GM18858 (cell line): Measurements from ENCODE around the gene ATP6V1G2.
"Not testable (repeated sequence)": the region's sequence is repeated elsewhere in the genome, so short reads cannot be mapped to it uniquely, and the experiment has no call there.

Experiments used
- ATAC-seq: cut with Tn5 transposase; IDR thresholded peaks from one replicate; pipeline ENCODE4 v1.9.1; 2021; ENCODE audit not compliant: unreplicated experiment

Gene ATP6V1G2

GRCh38 chr6:31546339-31546957 lies at the start of gene ATP6V1G2:
Gene ATP6V1G2 (minus strand): TSS chr6:31546608. CDS start chr6:31546559, 49 bp downstream.
- ATAC-seq: peak; percentile 39

- ATAC-seq: no peak
Observed at GRCh38 chr6:31592396-31592771, 46.0 kb upstream of the ATP6V1G2 start.

DNA sequence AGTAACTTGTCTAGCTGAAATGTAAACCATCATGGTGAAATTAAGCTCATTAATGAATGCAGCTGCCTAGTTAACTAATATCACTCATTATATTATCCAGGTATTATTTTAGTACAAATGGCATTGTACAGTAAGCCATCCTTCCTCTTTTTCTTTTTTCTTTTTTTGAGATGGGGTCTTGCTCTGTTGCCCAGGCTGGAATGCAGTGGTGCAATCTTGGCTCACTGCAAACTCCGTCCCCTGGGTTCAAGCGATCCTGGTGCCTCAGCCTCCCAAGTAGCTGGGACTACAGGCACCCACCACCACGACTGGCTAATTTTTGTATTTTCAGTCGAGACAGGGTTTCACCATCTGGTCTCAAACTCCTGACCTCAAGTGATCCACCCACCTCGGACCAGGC lies 44.3 kb upstream of the ATP6V1G2 start:
- ATAC-seq: not testable (repeated sequence)

- ATAC-seq: no peak
Observed at GRCh38 chr6:31588871-31589650, 42.7 kb upstream of the ATP6V1G2 start.

DNA sequence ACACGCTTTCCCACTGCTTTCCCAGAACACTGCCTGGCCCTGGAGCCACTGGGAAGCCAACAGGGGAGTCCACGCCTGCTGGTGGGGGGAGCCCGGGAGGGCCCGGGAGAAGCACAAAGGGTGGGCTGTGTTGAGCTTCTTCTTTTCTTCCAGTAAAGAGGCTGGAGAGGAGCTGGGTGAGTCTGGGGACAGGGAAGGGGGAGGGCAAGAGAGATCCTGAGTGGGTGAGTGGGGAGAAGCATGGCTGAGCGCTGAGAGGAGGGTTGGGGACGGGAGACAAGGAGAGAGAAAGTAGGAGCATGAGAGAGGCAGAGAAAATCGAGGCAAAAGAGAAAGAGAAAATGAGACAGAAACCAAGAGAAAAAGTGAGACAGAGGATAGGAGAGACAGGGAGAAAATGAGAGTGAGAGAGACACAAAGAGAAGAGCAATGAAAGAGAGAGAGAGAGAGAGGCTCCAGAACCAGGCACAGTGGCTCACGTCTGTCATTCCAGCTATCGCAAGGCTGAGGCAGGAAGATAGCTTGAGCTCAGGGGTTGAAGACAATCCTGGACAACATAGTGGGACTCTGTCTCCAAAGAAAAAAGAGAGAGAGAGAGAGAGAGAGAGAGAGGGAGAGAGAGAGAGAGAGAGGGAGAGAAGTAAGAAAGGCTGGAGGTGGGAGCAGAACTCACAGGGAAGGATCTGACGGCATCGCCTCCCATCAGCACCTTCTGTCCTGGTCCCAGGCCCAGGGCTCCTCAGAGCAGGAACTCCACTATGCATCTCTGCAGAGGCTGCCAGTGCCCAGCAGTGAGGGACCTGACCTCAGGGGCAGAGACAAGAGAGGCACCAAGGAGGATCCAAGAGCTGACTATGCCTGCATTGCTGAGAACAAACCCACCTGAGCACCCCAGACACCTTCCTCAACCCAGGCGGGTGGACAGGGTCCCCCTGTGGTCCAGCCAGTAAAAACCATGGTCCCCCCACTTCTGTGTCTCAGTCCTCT lies 41.7 kb upstream of the ATP6V1G2 start:
- ATAC-seq: no peak

DNA sequence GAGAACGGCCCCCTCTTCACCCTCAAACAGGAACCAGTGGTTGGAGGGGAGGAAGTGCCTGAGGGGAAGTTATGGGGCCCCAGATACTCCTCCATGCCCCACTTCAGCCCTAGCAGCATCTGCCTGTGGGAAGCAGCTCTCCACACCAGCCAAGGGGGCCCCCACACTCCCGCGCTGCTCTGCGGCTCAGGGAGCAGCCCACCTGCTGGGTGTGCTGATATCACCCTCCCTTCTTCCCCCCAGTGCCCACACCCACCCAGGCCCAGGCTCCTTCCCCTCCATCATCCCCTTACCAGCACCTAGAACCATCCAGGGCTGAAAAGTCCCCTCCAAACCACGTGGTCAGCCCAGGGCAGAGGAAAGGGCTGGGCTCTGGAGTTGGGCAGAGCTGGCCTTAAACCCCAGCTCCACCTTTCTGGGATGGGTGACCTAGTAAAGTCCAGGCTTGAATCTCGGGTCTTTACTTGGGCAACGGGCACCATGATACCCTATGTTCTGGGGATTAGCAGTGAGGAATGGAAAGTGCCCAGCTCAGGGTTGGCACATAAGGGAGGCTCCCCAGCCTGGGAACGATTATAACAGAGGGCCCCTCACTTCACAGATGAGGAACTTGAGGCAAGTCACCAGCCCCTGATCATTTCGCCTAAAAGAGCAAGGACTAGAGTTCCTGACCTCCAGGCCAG lies 40.3 kb upstream of the ATP6V1G2 start:
- no peak for ATAC-seq

DNA sequence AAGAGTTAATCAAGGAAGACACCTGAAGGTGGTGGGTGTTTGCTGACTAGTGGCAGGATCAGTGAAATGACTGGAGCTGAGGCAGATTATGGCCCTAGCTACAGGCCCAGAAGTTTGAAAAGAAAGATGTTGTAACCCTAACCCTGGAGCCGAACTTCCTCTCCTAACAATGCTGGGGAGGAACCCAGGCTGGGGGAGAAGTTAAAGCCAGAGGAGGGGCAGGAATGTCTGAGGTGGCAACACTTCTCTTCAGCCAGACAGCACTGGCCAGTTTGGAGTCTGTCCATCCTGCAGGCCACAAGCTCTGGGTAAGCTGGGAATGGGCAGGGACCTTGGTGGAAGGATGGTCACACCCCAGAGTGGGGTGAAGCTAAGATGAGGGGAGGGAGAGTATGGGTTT lies 39.6 kb upstream of the ATP6V1G2 start, which contains the start of gene LST1:
TSS of gene LST1 (plus strand) at position 270 of the 400 bp plus-strand sequence. CDS start 1,023 bp downstream, outside the sequence.
- ATAC-seq: no peak

DNA sequence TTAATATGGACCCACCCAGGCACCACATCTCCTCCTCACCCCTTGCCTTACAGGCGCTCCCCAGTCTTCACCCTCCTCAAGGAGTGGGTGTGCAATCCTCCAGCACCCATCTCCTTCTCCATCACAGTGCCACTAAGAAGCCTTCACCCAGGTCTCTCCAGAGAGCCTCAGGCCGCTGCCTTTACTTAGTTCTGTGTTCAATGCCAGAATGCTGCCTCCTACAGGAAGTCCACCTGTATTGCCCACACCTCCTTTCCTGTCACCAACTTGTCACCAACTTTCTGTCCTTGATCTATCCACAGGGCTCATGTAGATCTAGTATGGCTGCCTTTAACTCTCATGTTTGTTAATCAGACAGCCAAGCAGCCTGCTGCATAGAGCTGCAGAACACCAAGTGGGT lies 39.1 kb upstream of the ATP6V1G2 start:
- ATAC-seq: no peak

DNA sequence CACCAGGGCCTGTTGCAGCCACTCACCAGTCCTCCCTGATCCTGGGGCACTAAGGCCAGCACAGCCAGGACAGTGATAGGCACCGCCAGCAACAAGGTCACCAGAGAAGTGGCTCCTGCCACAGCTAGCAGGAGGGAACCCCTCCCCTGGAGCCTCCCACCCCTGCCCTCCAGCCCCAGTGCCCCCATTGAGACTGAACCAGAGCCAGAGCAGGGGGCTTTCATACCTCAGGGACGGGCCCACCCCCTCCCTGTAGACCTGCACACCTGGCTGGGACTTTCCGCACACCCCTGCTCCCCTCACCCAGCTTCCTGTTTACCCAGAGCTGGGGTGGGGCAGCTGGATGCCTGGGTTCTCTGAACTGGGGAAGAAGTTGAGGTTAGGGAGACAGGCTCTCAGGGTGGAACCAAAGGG lies 35.8 kb upstream of the ATP6V1G2 start, which contains the start of gene LTB:
TSS of gene LTB (minus strand) at position 195 of the 414 bp plus-strand sequence. CDS start at position 188, 7 bp downstream.
- no peak for ATAC-seq

DNA sequence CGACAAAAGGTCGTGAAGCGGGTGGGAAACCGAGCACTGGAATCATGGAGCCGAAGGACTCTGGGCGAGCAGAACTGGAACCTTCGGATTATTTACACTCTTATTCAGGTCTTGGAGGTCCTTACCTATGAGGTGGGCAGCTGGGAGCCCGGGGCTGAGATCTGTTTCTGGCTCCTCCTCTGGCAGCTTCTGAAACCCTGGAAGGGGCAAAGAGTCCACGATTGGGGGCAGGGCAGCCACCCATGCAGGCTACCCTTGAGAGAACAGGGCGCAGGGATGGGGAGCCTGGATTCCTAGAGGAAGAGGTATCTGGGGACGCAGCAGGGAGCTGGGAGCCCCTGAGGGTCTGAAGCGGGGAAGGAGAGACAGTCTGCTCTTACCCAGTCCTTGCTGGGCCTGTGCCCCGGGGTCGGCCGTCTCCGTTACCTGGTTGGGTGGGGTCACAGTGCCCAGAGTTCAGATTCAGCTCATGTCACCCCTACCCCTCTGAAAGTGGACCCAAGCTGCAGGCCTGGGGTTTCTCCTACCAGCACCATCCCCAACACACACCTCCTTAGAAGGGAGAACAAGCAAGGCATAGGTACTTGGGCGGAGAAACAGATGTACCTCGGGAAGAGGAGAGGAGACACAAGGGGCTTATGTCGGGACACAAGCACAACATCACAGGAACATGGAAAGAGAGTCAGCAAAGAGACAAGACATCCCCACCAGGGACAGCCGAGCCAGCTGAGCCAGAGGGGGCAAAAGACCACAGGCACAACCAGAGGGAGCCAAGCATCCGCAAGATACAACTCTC lies 35.2 kb upstream of the ATP6V1G2 start:
- no peak for ATAC-seq

DNA sequence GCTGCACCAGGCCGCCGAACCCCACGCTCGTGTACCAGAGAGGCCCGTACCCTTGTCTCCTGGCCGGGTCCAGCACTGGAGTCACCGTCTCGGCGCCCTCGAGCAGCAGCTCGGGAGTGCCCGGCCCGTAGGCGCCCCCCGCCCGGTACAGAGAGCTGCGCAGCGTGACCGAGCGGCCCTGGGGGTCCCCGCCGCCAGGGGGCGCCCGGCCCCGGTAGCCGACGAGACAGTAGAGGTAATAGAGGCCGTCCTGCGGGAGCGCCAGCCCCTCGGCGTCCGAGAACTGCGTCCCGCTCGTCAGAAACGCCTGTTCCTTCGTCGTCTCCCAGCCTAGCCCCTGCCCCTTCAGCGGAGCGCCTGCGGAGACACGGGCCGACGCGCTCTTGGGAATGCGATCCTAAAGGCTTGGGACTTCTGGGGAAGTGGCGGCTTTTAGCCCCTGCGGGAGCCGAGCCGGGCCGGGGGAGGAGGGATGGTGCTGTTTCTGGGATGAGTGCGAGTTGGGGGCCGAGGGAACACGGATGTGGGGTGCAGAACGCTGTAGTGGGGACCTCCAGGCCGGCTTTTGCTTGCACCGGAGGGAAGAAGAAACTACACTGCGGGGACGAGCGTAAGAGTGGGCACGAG lies 34.5 kb upstream of the ATP6V1G2 start:
- peak; percentile 51 for ATAC-seq

DNA sequence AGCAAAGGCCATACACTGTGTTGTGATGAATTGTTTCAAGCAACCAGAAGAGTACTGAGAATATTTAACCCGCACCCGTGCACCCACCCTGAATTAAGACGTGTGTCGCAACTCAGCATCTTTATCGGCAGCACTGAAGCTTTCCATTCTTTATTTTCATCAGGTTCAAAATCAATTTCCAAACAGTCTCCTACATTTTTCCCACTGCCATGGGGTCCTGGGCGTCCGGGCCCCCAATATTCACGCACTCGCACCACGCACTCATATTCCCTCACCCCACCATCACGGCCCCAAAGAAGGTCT lies 34.0 kb upstream of the ATP6V1G2 start:
- no peak for ATAC-seq

DNA sequence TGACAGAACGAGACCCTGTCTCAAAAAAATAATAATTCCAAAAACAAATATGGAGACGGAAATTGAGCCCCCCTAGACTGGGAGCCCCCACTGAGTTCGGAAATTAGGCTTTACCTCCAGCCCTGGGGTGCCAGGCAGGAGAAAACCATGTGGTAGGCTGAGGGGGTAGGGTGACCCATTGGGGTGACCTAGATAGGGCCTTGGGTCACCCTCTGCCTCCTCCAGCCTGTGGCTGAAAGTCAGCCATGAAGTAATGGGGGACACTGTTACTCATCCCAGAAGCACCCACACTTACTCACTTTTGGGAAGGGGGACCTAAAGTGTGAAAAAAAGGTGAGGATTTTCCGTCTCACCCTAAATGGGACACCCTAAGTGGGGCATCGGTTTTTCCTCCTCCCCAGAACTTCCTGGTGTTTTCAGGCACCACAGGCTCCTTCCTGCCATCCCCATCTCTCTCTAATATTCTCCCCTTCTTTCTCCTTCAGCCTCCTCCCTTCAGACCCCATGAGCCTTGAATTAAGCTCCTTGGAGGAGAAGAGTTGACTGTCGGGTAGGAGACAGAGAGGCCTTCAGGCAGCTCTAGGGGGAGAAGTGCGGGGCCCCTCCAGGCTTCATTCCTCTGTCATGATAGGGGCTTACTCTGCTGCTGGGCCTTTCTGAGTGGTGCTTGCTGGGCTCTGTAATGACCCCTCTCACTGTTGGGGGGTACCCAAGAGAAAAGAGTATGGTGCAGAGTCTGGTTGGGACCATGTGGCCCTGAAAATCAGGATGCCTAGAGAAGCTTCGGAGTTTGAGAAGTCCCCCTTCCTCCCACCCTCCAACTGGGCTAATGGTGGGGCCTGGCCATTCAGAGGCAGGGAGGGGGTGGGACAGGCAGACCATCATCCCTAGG lies 33.4 kb upstream of the ATP6V1G2 start:
- ATAC-seq: no peak

- ATAC-seq: no peak
Observed at GRCh38 chr6:31579119-31579505, 32.7 kb upstream of the ATP6V1G2 start.

GRCh38 chr6:31578184-31579118 lies 32.0 kb upstream of the ATP6V1G2 start:
- ATAC-seq: no peak

GRCh38 chr6:31577579-31577966 lies 31.2 kb upstream of the ATP6V1G2 start:
- ATAC-seq: no peak

- ATAC-seq: no peak
Observed at GRCh38 chr6:31576897-31577578, 30.6 kb upstream of the ATP6V1G2 start.
